ENCODE measurements around the gene ALX4.

DNA sequence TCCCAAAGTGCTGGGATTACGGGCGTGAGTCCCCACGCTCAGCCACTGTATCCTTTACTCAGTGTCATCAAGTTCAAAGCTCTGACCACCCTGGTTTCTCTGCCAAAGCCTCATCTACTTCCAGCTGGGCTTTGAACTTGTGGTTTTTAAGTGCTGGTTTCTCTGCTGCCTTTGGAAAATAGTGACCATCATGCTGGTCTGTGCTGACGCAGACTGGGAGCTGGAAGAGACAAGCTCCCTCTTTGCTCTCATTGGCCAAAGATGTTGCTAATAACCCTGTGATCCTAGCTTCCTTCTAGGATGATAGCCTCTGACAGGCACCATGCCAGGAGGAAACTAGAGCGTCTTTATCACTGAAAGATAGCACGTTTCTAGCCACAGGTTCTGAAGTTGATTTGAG, 62.4 kb downstream of the ALX4 start:
- TF ChIP-seq POLR2AphosphoS5 (IDR thresholded peaks at IDR 0.05; ENCODE audit: insufficient read depth, low read depth, low read length) (no peak), POLR2A (IDR thresholded peaks at IDR 0.05; ENCODE audit: low read depth, low read length) (no peak), MAX (IDR thresholded peaks at IDR 0.05; ENCODE audit: insufficient read depth, insufficient read length) (no peak), EZH2 (IDR thresholded peaks at IDR 0.05; ENCODE audit: borderline replicate concordance, low read depth, low read length, severe bottlenecking) (no peak), MYC (IDR thresholded peaks at IDR 0.05; ENCODE audit: low read depth, low read length) (no peak), JUN (IDR thresholded peaks at IDR 0.05; ENCODE audit: borderline replicate concordance, insufficient read depth, insufficient read length, low read depth) (no peak)
- TF ChIP-seq, protein P1, sequence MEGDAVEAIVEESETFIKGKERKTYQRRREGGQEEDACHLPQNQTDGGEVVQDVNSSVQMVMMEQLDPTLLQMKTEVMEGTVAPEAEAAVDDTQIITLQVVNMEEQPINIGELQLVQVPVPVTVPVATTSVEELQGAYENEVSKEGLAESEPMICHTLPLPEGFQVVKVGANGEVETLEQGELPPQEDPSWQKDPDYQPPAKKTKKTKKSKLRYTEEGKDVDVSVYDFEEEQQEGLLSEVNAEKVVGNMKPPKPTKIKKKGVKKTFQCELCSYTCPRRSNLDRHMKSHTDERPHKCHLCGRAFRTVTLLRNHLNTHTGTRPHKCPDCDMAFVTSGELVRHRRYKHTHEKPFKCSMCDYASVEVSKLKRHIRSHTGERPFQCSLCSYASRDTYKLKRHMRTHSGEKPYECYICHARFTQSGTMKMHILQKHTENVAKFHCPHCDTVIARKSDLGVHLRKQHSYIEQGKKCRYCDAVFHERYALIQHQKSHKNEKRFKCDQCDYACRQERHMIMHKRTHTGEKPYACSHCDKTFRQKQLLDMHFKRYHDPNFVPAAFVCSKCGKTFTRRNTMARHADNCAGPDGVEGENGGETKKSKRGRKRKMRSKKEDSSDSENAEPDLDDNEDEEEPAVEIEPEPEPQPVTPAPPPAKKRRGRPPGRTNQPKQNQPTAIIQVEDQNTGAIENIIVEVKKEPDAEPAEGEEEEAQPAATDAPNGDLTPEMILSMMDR (IDR thresholded peaks at IDR 0.05; ENCODE audit: extremely low read depth in 1 of 2, insufficient read depth in 1 of 2, low read depth in 1 of 2, low read length in 2 of 2): no peak

All from endothelial cell of umbilical vein (primary cell).